ENCODE measurements around the gene TM9SF1. TPM values are rescaled to one million over a fixed set of nuclear protein-coding genes. Genes with fewer than 3 reads are reported as not detected.
"Not testable (repeated sequence)": the region's sequence is repeated elsewhere in the genome, so short reads cannot be mapped to it uniquely, and the experiment has no call there.

Gene TM9SF1
- total RNA-seq, 1 donor from 2014 or later, result 48.9 TPM

DNA sequence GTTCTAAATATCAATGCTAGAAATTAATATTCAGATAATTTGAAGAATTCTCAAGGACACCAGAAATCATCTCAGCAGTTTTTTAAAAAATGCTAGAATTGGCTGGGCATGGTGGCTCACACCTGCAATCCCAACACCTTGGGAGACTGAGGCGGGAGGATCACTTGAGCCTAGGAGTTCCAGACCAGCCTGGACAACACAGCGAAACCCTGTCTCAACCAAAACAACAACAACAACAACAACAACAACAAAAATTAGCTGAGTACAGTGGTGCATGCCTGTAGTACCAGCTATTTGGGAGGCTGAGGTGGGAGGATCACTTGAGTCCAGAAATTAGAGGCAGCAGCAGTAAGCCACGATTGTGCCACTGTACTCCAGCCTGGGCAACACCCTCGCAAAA is 23.8 kb upstream of the TM9SF1 start:
- intact Hi-C loops (cut with DNase I), result no loop called here
- Histone ChIP-seq H3K36me3 (peaks cover 15% of the 10 kb centered on the region), H3K9me3 (no peaks in the 10 kb centered on the region), H3K27ac (no peak overlapping the region), H3K4me1 (peaks cover 19% of the 10 kb centered on the region), H3K4me3 (no peak overlapping the region), H3K27me3 (ENCODE audit: low read depth) (no peaks in the 10 kb centered on the region)
- ATAC-seq, result no peak
- no peak for DNase-seq
- TF ChIP-seq, protein P1, sequence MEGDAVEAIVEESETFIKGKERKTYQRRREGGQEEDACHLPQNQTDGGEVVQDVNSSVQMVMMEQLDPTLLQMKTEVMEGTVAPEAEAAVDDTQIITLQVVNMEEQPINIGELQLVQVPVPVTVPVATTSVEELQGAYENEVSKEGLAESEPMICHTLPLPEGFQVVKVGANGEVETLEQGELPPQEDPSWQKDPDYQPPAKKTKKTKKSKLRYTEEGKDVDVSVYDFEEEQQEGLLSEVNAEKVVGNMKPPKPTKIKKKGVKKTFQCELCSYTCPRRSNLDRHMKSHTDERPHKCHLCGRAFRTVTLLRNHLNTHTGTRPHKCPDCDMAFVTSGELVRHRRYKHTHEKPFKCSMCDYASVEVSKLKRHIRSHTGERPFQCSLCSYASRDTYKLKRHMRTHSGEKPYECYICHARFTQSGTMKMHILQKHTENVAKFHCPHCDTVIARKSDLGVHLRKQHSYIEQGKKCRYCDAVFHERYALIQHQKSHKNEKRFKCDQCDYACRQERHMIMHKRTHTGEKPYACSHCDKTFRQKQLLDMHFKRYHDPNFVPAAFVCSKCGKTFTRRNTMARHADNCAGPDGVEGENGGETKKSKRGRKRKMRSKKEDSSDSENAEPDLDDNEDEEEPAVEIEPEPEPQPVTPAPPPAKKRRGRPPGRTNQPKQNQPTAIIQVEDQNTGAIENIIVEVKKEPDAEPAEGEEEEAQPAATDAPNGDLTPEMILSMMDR (IDR thresholded peaks at IDR 0.05), result no peak

DNA sequence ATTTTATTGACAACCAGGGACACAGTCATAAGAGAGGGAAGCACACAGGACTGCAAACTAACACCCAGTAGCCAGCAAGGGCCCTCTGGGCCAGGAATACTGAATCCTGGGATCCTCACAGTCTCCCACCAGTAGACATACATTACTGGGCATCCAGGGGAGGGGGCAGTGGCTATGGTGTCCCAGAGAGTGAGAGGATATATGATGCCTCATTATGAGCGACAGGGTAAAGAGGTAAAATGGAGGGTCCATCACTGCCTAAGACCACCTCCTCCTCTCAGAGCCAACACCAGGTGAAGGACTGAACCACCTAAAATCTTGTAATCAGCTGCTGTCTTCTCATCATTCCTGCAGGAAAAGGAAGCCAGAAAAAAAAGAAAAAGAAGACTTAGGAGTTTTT is 21.6 kb upstream of the TM9SF1 start:
- Histone ChIP-seq H3K36me3 (peaks cover 15% of the 10 kb centered on the region), H3K4me1 (peaks cover 33% of the 10 kb centered on the region)
- H3K9me3 ChIP-seq; H3K27ac ChIP-seq; H3K4me3 ChIP-seq; DNase-seq; ATAC-seq; intact Hi-C loops (cut with DNase I); H3K27me3 ChIP-seq (ENCODE audit: low read depth): not testable (repeated sequence)

DNA sequence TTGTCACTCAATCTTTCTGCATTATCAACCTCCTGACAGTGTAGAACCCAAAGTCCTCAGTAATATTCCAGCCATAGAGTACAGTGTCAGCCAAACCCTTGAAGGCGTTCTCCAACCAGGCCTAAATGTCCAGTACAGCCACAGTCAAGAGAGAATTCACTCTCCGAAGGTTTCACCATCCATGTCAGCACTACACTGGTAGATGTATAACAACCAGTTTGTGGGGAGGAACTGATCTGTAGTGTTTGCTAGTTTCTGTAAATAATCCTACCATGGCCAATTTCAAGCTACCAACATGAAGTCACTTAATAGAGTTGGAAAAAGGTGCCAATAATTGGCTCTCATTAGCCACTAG is 21.1 kb upstream of the TM9SF1 start:
- TF ChIP-seq, protein P1 (IDR thresholded peaks at IDR 0.05), result no peak
- Histone ChIP-seq H3K9me3 (no peaks in the 10 kb centered on the region), H3K27me3 (ENCODE audit: low read depth) (no peaks in the 10 kb centered on the region), H3K4me1 (peaks cover 33% of the 10 kb centered on the region), H3K36me3 (peaks cover 18% of the 10 kb centered on the region), H3K4me3 (peak overlapping the region; percentile 82), H3K27ac (peak overlapping the region; percentile 92)
- intact Hi-C loops (cut with DNase I), result no loop called here
- ATAC-seq (no peak), DNase-seq (no peak)

DNA sequence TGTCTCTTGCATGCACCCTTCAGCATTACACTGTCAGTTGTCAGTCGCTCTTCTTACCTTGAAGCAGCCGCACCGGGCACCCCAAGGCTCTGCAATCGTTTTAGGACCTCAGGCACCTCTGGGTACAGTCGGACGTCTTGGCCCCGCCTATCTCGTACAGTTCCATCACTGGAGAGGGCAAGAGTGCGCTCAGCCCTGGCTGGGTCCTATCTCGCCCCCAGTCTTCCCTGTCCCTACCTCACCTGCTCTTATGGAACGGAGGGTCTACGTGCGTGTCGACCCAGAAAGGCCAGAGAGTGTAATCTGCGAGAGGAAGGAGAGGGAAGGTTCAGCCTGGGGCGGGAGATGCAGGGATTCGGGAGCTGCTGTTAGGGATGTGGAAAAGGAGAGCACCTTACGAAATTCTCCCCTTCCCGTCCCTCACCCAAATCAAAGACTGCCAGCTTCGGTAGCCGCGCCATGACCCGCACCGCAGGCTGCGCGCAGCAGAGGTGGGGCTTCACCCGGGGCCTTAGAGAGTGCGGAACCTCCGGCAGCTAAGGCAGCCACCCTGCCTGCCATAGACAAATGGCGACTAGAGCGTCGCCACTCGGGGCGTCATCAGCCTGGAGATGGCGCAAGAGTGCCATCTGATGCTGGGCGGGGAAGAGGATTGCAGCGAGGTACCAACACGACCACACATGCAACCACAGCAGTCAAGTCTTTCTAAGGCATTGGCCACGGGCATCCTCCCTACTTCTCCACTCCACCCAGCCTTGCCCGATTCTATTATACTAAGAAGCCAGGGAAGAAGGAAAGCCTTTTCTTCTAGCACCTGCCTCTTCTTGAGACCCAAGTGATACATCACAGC is 20.5 kb upstream of the TM9SF1 start, which contains the start of gene MDP1:
TSS of gene MDP1 (minus strand) at position 572 of the 850 bp plus-strand sequence. CDS start at position 461, 111 bp downstream.
- DNase-seq (peak; percentile 91), ATAC-seq (peak; percentile 86 to 88)
- peak within 1 kb of the TSS; percentile 92 for H3K27ac ChIP-seq
- H3K27me3 ChIP-seq (ENCODE audit: low read depth), result no peaks in the 10 kb centered on the region
- no peaks in the 10 kb centered on the region for H3K9me3 ChIP-seq
- intact Hi-C loops (cut with DNase I), result no loop called here
- peak within 1 kb of the TSS; percentile 82 for H3K4me3 ChIP-seq
- peaks cover 33% of the 10 kb centered on the region for H3K4me1 ChIP-seq
- H3K36me3 ChIP-seq, result peaks cover 24% of the 10 kb centered on the region
- TF ChIP-seq, protein P1 (IDR thresholded peaks at IDR 0.05), result peak; percentile 60

DNA sequence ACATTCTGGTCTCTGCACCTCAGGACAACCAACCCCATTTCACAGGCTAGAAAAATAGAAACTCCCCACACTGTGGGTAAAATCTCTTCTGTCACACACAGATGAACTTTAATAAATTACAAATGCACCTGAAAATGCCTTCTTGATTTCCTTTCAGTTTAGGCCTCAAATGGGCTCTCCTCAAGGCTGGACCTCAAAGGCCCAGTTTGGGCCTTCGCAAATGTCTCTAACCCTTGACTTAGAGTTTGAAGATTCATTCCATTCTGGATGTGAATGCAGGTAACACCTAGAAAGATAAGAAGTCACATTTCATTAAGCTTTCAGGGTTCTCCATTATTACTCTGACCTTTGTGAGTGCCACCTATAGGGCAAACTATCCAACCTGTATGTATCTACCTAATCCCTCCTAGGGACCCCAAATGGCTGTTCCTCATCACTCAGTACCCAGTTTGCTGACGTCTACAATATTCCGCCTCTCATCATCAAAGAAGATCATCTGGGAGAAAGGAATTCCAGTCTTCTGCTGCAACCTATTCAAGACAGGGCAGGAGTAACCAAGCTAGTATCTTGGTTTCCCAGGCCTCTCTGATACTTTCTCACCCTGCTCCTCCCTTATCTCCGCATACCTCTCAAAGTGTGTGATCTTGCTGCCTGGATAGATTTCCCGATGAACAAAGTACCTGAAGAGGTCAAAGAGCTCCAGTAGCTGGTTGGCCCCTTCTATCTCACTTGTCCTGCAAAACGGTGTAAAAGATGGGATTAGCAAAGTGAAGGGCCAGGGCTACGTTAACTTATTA is 18.8 kb upstream of the TM9SF1 start:
- Histone ChIP-seq H3K4me1 (peaks cover 33% of the 10 kb centered on the region), H3K4me3 (peak overlapping the region; percentile 75), H3K27ac (peak overlapping the region; percentile 96), H3K36me3 (peaks cover 37% of the 10 kb centered on the region), H3K27me3 (ENCODE audit: low read depth) (no peaks in the 10 kb centered on the region), H3K9me3 (no peaks in the 10 kb centered on the region)
- DNase-seq (no peak), ATAC-seq (no peak)
- TF ChIP-seq, protein P1 (IDR thresholded peaks at IDR 0.05), result no peak
- intact Hi-C loops (cut with DNase I), result no loop called here
